ENCODE results near the gene C1orf174. TPM values are rescaled to one million over a fixed set of nuclear protein-coding genes. Genes with fewer than 3 reads are reported as not detected.

C1orf174 gene
- total RNA-seq, 1 experiment from 2014 or later = 21.1 TPM

- no peak overlapping the region for H3K14ac ChIP-seq (ENCODE audit: insufficient read depth, low read length)
- no peaks in the 10 kb centered on the region for H3K27me3 ChIP-seq (ENCODE audit: insufficient read depth, low read length)
- H2BK5ac ChIP-seq (ENCODE audit: insufficient read length, low read length) = no peak overlapping the region
- H3T11ph ChIP-seq (ENCODE audit: low read length) = no peak overlapping the region
- no peak overlapping the region for H2BK15ac ChIP-seq (ENCODE audit: low read depth, low read length)
- Mint-ChIP-seq H3K27ac (no peak overlapping the region), H3K4me1 (peaks cover 2 to 3% of the 10 kb centered on the region in 2 experiments; a peak in 3 of 4 replicates), H3K36me3 (ENCODE audit: insufficient read depth in 1 of 3, low read depth in 3 of 3) (peaks cover 4 to 20% (median 19%) of the 10 kb centered on the region in 3 experiments; a peak in 6 of 7 replicates), H3K27me3 (ENCODE audit: low read depth) (no peaks in the 10 kb centered on the region), H3K4me3 (no peak overlapping the region), H3K9me3 (no peaks in the 10 kb centered on the region)
- no peak overlapping the region for H4K5ac ChIP-seq (ENCODE audit: insufficient read length, low read depth, low read length)
- H3K79me2 ChIP-seq (ENCODE audit: insufficient read depth, low read length) = 0 out of 2 replicates have a peak, but pooled peaks cover 2% of the 10 kb centered on the region
- no peak overlapping the region for H2BK20ac ChIP-seq (ENCODE audit: low read depth, low read length, poor library complexity, severe bottlenecking)
- H4K8ac ChIP-seq (replicated peaks; ENCODE audit: insufficient read length, low read depth, low read length) = no peak overlapping the region
- H3K4me1 ChIP-seq (ENCODE audit: insufficient read depth, low read length) = no peaks in the 10 kb centered on the region
- no peaks in the 10 kb centered on the region for H4K20me1 ChIP-seq (ENCODE audit: control insufficient read depth, insufficient read depth, insufficient read length)
- H4K91ac ChIP-seq (ENCODE audit: insufficient read length, low read depth, low read length) = no peak overlapping the region
- H3K4ac ChIP-seq (ENCODE audit: low read depth, low read length) = no peak overlapping the region
- H3K9ac ChIP-seq (ENCODE audit: extremely low read depth, insufficient read length, low read length) = no peak overlapping the region
- H2BK12ac ChIP-seq (ENCODE audit: insufficient read length, low read depth, low read length) = no peak overlapping the region
- H2BK120ac ChIP-seq (ENCODE audit: low read depth, low read length, poor library complexity, severe bottlenecking) = no peak overlapping the region
- no peak overlapping the region for H2AFZ ChIP-seq (ENCODE audit: low read length)
- no peak overlapping the region for H3K4me2 ChIP-seq (ENCODE audit: insufficient read depth, insufficient read length, low read length)
- H3K23me2 ChIP-seq (ENCODE audit: insufficient read length, low read depth, low read length, poor library complexity, severe bottlenecking) = no peaks in the 10 kb centered on the region
- TF ChIP-seq CTCF (conservative IDR thresholded peaks at IDR 0.05) = no peak
- no peak overlapping the region for H3K18ac ChIP-seq (ENCODE audit: insufficient read length, low read depth, low read length)
- no peak overlapping the region for H3K27ac ChIP-seq (ENCODE audit: insufficient read length, low read depth, low read length)
- no peak overlapping the region for H3K23ac ChIP-seq (ENCODE audit: insufficient read length, low read depth, low read length)
- no peak overlapping the region for H3K56ac ChIP-seq (ENCODE audit: insufficient read length, low read depth, low read length)
- WGBS (ENCODE audit: extremely low coverage, insufficient read length, low lambda C conversion rate) = no CpG with 5 or more reads among the region's 12 CpGs
- DNase-seq = no peak
- H2AK5ac ChIP-seq (ENCODE audit: insufficient read length, low read length) = no peak overlapping the region
- H3K9me3 ChIP-seq (ENCODE audit: control insufficient read depth, low read depth, low read length) = no peaks in the 10 kb centered on the region
- no peaks in the 10 kb centered on the region for H3K79me1 ChIP-seq (ENCODE audit: insufficient read depth, low read depth, low read length, poor library complexity, severe bottlenecking)
Observed at GRCh38 chr1:3850857-3851256, 49.2 kb downstream of the C1orf174 start.
